ENCODE results near the gene ZNF629.

Gene ZNF629

DNA sequence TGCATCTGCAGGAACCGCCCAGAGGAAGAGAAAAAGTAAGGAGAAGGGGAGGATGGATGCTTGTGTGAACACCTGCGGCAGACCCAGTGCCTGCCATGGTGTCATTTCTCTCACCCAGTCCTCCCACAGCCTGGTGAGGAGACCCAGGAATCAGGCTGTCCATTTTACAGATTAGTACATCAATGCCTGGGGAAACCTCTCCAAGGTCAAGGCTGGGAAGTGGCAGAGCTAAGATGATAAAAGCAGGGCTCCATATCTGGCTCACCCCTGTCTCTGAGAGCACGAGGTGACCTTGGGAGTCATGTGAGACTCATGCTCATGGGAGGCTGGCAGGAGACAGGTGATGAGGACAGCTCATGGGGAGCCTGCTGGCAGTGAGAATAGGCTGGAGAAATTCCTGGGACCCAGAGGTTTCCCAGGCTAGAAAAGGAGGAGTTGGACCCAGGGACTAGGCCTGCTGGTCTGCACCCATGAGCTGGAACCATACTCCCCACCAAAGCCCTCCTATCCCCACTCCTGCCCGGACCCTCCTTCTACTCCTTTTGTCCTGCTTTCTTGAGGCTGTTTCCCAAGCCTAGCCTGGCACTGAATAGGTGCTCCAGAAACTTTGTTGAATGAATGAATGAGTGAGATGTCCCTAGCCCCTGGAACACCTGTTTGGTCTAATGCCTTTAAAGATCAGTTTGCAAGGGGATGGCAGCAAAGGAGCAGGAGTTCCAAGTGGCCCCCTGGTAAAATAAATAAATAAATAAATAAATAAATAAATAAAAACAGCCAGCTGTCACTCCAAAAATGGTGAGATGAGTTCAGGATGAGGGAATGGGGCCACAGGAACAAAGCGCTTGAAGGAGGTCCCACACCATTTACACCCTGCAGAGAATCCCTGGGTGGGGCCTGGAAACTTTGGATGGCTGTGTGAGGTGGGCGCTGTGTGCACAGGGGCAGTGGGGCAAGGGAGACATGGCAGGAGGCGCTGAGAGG, 1.6 kb downstream of the ZNF629 start:
- no peak for DNase-seq

DNA sequence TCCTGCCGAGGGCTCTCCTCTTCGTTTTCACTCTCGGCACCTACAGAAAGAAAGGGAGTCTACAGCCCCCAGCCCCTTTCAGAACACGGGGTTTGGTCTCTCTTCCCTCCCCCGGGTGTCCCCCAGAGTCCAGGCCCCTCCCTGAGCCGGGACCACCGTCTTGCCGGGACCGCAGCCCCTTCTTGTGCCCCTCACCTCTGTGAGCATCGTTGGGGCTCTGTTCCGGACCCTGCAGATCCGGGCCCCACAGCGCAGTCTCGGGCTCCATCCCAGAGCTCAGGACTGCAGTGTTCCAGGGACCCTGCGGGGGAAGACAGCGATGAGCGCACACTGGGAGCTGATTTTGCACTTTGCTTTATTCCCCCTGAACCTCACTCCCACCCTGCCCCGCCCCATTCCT, 2.8 kb downstream of the ZNF629 start:
- no peak for DNase-seq

DNA sequence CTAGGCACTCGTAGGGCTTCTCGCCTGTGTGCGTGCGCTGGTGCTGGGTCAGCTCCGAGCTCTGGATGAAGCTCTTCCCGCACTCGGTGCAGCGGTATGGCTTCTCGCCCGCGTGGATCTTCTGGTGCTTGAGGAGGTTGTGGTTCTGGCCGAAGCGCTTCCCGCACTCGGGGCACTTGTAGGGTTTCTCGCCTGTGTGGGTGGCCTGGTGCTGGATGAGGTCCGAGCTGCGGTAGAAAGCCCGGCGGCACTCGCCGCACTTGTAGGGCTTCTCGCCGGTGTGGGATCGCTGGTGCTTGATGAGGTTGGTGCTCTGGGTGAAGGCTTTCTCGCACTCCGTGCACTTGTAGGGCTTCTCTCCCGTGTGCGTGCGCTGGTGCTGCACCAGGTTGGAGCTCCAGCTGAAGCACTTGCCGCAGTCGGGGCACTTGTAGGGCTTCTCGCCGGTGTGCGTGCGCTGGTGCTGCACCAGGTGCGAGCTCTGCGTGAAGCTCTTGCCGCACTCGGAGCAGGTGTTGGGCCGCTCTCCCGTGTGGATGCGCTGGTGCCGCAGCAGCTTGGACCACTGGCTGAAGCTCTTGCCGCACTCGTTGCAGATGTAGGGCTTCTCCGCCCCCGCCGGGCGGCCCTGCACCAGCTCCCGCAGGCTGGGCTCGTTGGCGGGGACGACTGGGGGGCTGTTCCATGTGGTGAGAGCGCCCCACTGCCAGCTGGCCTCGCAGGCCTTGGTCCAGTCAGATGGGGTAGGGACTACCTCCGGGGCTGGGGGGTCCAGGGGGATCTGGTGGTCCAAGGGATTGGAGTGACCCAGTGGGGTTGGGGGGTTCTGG, 3.5 kb downstream of the ZNF629 start:
- no peak for DNase-seq

DNA sequence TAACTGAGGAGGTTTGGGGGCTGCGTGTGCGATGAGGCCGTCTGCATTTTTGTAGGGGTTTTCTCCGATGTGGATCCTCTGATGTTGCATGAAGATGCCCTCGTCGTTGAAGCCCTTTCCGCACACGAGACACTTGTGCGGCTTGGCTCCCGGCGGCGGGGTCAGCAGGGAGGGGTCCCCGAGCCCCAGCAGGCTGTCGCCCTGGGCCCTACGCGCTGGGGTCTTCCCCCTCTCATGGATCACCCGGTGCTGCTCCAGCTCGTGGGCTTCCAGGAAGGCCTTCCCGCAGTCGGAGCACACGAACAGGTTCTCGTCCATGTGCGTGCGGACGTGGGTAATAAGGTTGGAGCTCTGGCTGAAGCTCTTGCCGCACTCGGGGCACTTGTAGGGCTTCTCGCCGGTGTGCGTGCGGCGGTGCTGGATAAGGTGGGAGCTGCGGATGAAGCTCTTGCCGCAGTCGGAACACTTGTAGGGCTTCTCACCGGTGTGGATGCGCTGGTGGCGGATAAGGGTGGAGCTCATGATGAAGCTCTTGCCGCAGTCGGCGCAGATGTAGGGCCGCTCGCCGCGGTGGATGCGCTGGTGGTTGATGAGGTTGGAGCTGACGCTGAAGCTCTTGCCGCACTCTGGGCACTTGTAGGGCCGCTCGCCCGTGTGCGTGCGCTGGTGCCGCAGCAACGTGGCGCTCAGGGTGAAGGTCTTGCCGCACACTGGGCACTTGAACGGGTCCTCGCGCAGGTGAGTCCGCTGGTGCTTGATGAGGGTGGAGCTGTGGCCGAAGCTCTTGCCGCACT, 4.3 kb downstream of the ZNF629 start:
- no peak for DNase-seq

DNA sequence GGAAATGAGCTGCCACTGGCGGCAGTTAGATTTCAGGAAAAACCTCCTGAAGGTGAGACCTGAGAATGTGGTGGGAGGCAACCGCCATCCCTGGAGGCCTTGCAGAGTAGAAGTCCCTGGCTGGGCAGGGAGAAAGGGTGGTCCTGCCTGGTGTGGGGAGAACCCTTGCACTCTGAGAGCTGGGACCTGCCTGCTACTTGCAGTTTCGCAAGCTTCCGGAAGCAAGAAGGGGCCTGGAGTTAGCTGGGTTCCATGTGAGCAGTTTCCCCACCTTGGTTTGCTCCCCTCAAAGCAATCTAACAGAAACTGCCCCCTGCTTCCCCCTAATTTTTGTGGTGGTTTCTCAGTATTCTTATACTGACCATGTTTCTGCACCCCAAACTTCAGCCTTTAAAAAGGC, 6.5 kb downstream of the ZNF629 start:
- no peak for DNase-seq

DNA sequence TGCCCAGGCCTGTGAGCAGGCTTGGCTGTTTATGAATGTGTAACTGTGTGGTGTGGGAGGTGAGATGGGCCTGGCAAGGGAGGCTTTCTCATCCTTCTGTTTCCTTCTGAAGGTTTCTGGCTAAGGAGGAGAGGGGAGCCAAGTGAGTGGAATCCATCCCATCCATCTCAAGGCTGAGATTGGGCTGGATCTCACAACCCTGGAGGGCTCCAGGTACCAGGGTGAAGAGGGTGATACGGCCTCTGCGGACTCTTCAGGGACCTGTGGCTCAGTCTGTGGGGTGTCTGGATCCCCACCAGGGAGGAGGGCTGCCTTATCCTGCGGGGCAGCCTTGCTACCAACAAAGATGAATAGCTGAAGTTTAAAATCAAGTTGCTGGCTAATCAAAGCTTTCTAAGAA, 7.0 kb downstream of the ZNF629 start:
- no peak for DNase-seq

DNA sequence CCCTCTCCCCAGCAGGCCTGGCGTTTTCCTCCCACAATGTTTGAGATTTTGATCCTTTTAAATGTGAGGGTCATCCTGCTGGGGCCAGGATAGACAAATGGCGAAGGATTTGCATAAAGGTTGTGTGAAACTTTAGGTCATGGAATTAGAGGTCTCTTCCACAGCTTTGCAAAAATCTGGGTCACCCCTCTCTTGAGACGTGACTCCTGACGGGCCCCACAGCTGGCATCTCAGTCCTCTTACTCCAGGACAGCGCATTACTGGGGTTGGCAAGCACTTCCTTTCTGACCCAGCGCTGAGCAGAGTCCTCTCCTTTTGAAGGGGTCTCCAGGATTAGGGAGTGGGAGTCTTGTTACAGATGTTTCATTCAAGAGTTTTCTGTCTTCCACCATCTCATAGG, 7.4 kb downstream of the ZNF629 start:
- DNase-seq: no peak

DNA sequence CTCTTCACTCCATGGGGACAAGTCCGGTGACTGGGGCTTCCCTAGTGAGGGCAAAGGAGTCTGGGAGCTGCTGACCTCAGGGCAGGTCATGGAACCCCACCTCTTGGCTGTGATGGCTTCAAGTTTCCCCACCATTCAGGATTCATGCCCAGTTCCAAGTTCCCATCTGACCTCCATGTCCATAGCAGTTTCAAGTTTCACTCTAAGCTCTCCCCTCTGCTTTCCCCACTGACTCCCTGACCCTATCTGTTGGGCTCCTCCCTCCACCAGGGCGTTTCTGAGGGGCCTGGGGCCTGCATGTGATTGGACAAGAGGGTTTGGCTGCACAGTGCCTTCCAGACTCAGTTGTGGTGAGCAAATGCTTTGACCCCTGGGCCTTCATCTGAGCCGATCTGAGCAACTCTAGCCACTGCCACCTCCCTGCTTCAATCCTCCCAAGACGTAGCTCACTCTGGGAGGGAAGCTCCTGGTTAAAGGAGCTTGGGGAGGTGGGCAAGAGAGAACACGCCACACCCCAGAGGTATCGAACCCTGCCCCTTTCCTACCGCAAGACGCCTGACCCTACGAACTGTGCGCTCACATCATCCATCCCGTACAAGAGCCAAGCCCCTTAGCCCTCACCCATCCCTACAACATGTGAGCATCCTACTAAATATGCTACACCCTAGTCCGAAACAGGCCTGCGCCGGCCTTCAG, 8.3 kb downstream of the ZNF629 start:
- DNase-seq: no peak

DNA sequence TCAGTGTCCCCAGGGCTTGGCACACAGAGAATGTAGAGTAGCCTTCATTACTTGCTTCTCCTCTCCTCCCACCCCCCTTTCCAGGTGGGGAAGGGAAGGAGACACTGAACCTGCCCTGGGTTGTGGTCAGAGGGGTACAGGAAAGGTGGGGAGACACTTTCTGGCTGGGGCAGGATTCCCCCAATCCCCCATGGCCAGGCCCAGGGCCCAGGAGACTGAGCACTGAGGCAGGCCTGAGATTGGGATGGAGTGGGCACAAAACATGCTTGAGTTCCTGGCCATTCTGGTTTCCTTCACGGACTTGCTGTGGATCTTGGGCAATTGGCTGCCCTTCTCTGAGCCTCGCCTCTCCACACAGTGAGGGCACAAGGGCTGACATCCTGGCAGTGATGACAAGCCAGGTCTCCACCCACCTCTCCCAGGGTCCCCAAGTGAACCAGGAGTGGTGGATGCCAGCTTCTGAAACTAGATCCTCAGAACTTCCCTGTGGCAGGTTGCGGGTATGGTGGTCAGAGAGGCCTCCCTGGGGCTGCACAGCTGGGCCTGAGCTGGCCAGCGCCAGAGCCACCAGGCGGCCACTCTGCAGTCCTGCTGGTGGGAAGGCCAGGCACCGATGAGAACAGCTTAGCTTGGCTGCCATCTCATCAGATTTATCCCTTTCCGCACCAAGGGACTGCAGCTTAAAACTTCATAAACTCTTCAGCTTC, 9.3 kb downstream of the ZNF629 start:
- no peak for DNase-seq

DNA sequence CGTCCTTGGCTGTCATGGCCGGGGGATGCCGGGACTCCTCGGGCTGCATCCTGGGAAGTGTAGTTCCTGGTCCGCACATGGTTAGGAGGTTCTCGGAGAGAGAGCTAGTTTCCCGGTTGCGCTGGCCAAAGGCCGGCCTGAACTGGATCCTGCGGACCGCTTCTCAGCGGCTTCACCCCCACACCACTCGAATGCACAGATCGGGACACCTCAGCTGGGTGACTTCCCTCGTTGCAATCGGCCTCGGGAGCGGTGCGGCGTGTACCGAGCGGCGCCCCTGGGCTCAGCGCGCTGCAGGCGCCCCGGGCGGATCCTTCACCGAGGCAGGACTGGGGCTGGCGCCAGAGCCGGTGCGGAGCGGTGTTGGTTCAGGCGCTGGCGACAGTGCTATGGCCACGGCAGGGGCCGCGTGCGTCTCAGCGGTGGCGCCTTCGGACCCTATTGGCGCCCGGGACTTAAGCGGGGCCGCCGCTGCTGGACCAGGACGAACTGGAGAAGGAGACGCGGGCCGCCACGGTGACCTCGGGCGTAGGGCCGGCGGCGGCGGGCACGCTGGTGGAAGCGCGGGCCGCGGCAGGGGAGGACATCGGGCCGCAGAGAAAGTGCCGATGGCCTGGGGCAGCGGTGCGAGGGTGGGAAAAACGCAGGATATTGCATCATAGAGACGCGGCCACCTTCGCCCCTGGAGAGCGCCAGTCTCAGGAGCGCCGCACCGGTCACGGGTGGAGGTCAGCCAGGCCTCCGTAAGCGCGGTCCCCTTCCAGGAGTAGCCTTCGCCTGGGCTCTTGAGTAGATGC, 11.4 kb downstream of the ZNF629 start:
- DNase-seq: peak; percentile 45 to 86 (median 85)

DNA sequence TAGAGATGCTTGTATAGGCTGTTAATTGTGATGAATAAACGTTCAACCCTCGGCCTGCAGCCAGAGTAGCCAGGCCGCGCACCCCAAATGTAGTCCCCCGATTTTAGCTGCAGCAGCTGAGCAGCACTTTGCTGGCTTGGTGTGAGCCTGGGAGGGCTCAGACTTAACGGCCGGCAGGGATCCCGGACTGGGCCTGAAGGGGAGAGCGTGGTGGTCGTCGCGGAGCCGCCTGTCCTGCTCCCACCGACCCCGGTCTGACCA, 11.9 kb downstream of the ZNF629 start:
- DNase-seq: no peak

DNA sequence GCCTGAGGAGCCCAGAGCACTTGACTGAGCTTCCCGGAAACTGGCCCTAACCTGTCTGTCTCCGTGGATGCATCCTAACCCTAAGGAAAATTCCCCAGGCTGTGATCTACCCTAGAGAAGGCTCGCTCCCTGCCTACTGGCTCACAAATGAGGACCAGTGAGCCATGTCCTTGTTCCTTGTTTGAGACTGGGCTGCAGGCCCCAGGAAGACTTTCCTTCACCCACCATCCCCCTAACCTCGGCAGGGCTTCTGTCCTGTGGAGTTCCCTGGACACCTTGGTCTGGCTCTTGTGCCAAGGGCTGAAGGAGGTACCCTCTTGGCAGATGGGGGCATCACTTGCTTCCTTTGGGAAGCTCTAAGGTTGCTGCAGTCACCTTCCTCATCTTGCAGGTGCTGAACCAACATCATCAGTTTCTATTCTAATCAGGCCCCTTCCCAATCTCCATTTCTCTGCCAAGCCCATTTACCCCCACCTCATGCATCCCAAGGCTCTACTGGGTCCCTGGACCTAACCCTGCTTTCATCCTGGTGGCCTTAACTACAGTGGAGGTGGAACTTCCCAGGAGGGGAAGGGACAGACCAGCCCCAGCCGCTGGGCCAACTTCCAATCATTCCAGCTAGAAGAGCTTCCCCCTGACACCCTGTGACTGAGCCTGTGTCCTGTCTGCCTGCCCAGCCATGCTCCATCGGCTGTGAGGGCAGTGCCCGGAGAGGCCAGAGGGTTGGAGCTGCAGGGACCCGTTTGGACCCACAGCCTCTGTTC, 12.5 kb downstream of the ZNF629 start:
- peak in 1 of 3 experiments; percentile 38 for DNase-seq

DNA sequence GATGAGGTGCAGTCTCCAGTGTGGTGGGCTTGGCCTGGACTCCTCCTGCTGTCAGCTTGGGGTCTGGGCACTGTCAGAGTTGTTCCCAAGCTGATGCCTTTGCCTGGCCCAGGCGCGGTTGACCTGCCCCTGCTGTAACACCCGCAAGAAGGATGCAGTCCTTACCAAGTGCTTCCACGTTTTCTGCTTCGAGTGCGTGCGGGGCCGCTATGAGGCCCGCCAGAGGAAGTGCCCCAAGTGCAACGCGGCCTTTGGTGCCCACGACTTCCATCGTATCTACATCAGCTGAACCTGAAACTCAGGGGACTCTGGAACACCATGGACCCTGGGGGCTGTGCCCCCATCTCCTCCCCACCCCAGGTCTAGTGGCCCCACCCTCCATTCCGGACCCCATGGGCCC, 13.2 kb downstream of the ZNF629 start:
- no peak for DNase-seq

DNA sequence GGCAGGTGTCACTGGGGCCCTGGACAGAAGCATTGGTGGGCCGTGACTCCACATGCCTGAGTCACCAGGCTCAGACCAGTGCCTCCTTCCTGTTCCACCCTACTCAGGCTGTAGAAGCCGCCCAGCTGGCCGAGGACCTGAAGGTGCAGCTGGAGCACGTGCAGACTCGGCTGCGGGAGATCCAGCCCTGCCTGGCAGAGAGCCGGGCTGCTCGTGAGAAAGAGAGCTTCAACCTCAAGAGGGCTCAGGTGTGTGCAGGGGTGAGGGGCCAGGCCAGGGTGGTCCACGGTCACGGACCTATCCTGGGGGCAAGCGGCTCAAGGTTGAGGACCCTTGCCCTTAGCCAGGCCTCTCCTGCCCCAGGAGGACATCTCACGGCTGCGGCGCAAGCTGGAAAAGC, 15.3 kb downstream of the ZNF629 start:
- no peak for DNase-seq

DNA sequence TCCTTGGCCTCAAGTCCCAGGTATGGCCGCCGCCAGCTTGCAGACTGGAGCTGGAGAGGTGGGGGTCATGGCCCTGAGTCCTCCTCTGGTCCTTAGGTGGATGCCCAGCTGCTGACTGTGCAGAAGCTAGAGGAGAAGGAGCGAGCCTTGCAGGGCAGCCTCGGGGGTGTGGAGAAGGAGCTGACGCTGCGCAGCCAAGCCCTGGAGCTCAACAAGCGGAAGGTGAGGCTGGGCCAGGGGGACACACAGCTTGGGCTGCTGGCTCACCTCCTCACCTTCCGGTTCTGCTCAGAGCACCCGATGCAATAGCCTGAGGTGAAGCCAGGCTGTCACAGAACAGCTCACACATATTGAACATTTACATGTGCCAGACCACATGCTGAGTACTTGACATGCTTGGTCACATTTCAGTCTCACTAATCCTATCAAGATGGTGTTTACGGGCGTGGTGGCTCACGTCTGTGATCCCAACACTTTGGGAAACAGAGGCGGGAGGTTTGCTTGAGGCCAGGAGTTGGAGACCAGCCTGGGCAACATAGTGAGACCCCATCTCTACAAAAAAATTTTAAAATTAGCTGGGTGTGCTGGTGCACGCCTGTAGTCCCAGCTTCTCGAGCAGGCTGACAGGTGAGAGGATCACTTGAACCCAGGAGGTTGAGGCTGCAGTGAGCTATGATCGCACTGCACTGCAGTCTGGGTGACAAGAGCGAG, 17.5 kb downstream of the ZNF629 start:
- DNase-seq: peak in 1 of 3 experiments; percentile 4

DNA sequence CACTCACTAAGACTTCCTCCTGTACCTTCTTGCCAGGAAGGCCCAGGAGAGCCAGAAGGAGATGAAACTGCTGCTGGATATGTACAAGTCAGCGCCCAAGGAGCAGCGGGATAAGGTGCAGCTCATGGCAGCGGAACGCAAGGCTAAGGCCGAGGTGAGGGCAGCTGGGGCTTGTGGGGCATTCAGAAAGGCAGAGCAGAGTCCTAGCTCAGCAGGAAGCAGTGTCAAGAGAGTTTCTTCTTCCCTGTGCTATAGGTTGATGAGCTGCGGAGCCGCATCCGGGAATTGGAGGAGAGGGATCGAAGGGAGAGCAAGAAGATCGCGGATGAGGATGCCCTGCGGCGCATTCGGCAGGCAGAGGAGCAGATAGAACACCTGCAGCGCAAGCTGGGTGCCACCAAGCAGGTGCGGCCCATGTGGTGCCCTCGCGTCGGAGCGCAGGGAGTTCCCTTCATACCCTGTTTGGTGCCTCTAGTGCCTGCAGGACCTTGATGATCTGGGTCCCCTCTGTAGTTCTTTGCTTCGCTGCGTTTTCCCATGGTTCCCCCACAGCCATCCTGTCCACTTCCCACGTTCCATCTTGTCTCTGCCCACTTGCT, 18.3 kb downstream of the ZNF629 start:
- no peak for DNase-seq

DNA sequence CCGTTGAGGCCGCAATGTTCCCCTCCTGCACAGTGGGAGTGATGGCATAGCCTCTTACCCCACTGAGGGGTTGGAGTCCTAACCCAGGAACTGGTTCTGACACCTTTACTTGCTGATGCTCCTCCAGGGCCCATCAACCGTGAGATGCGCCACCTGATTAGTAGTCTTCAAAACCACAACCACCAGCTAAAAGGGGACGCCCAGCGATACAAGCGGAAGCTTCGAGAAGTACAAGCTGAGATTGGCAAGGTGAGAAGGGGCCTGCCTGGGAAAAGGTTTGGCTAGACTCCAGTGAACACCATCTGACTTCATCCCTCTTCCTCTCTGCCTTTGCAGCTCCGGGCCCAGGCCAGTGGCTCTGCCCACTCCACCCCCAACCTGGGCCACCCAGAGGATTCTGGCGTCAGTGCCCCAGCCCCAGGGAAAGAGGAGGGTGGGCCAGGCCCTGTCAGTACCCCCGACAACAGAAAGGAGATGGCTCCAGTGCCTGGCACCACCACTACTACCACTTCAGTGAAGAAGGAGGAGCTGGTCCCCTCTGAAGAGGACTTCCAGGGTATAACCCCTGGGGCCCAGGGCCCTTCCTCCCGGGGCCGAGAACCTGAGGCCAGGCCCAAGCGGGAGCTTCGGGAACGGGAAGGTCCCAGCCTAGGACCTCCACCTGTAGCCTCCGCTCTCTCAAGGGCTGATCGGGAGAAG, 19.1 kb downstream of the ZNF629 start:
- DNase-seq: no peak

DNA sequence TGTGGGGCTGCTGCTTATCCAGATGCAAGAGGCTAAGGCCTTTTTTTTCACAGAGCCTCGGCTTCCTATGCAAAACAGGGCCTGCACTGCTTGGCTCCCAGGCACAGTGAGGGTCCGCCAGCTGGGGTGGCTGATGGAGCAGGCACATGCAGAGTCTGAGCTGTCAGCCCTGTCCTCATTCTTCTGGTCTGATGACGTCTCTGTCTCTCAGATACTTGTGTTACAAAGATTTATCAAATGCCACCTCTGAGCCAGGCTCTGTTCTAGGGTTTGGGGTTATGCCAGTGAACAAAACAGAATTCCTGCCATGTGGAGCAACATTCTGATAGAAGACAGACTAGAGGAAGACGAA, 20.1 kb downstream of the ZNF629 start:
- DNase-seq: no peak

Data from NCI-H1417 (cell line).